ENCODE measurements around the gene HDHD3.

The HDHD3 gene

GRCh38 chr9:113359385-113359784 is 17.4 kb downstream of the HDHD3 start:
- H3K4me3 ChIP-seq (ENCODE audit: low read depth, low read length), result no peak overlapping the region
- TF ChIP-seq, protein P1, sequence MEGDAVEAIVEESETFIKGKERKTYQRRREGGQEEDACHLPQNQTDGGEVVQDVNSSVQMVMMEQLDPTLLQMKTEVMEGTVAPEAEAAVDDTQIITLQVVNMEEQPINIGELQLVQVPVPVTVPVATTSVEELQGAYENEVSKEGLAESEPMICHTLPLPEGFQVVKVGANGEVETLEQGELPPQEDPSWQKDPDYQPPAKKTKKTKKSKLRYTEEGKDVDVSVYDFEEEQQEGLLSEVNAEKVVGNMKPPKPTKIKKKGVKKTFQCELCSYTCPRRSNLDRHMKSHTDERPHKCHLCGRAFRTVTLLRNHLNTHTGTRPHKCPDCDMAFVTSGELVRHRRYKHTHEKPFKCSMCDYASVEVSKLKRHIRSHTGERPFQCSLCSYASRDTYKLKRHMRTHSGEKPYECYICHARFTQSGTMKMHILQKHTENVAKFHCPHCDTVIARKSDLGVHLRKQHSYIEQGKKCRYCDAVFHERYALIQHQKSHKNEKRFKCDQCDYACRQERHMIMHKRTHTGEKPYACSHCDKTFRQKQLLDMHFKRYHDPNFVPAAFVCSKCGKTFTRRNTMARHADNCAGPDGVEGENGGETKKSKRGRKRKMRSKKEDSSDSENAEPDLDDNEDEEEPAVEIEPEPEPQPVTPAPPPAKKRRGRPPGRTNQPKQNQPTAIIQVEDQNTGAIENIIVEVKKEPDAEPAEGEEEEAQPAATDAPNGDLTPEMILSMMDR (IDR thresholded peaks at IDR 0.05; ENCODE audit: low read depth, low read length), result no peak

DNA sequence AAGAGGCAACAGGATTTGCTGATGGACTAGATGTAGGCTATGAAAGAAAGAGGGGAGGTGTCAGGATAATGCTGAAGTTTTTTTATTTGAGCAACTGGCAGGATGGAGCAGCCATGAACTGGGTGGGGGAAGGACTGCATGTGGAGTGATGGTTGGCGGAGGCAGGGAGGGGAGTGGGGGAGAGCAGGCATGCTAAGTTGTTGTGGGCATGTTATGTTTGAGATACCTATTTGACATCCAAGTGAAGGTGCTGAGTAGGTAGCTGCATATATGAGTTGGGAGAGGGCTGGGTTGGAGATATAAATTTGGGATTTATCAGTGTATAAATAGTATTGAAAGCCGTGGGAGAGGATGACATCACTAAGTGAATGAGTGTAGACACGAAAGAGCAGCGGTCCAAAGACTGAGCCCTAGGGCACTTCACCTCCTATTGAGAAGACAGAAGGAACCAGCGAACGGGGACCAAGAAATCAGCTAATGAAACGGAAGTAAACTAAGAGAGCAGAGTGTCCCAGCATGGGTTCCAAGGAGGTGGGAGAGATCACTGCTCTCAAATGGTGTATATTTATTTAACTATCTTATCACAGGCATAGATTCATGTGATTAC is 20.0 kb downstream of the HDHD3 start:
- TF ChIP-seq, protein P1 (IDR thresholded peaks at IDR 0.05; ENCODE audit: low read depth, low read length), result no peak
- H3K4me3 ChIP-seq (ENCODE audit: low read depth, low read length), result no peak overlapping the region

DNA sequence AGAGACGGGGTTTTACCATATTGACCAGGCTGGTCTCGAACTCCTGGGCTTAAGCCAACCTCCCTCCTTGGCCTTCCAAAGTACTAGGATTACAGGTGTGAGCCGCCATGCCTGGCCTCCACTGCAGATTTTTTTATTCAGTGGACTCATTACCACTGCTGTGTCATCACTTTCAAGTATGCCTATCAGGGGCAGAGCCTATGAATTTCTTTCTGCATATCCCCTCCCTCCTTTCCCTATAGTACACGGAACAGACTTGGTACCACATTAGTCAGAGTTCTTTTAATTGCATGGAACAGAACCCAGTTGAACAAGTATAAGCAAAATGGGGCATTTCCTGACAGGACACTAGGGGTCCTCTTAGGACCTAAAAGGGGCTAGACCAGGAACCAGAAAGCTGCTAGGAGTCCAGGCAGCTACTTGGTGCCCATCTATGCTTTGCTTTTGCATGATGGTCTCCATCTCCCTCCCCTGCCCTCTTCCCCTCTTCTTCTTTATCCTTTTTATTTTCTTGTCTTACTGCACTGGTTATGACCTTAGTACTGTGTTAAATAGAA is 21.7 kb downstream of the HDHD3 start:
- no peak overlapping the region for H3K4me3 ChIP-seq (ENCODE audit: low read depth, low read length)
- TF ChIP-seq, protein P1 (IDR thresholded peaks at IDR 0.05; ENCODE audit: low read depth, low read length), result no peak

DNA sequence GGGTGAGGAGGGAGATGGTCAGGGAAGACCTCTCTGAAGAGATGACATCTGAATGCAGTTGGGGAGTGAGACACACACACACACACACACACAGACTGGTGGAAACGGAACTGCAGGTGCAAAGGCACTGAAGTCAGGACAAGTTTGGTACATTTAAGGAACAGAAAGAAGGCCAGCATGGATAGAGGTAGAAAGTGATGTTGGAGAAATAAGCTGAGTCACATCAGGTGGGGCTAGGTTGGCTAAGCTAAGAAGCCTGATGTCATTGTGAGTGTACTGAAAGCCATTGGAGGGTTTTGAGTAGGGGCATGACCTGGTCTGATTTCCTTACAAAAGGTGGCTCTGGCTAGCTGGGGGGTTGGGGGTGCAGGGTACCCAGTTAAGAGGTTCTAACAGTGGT is 24.4 kb downstream of the HDHD3 start:
- TF ChIP-seq, protein P1 (IDR thresholded peaks at IDR 0.05; ENCODE audit: low read depth, low read length), result no peak
- no peak overlapping the region for H3K4me3 ChIP-seq (ENCODE audit: low read depth, low read length)

GRCh38 chr9:113352006-113352405 is 24.8 kb downstream of the HDHD3 start:
- H3K4me3 ChIP-seq (ENCODE audit: low read depth, low read length), result no peak overlapping the region
- TF ChIP-seq, protein P1 (IDR thresholded peaks at IDR 0.05; ENCODE audit: low read depth, low read length), result no peak

- TF ChIP-seq, protein P1 (IDR thresholded peaks at IDR 0.05; ENCODE audit: low read depth, low read length), result no peak
- no peak overlapping the region for H3K4me3 ChIP-seq (ENCODE audit: low read depth, low read length)
Measured at GRCh38 chr9:113350937-113351336, 25.8 kb downstream of the HDHD3 start.

DNA sequence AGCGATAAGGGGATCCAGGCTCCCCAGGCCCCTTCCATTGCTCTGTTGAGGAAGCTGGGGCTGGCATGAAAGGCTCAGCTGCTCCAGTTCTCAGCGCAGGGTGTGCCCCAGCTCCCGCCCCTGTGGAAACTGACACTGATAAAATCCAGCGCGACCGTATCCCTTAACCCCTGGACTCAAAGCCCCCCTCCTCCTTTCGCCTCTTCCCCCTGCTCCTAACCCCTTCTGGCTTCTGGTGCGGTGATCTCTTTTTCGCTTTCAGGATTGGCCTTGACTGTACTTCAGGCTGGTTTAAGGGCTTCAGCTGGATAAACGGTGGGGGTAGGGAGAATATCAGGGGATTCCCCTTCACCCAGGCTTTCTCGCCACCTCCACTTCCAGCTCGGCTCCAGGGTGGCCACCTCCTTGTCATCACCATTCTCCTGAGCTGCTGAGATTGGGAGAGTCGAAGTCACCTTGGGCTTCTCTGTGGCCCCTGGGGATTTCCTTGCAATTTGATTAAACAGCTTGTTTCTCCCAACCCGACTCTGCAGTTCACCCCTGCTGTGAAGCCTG is 26.6 kb downstream of the HDHD3 start:
- TF ChIP-seq, protein P1 (IDR thresholded peaks at IDR 0.05; ENCODE audit: low read depth, low read length), result no peak

More for the DNA sequence above, 26.6 kb downstream of the HDHD3 start:
- no peak overlapping the region for H3K4me3 ChIP-seq (ENCODE audit: low read depth, low read length)
